ENCODE data around the gene QTRT2.

- no peak for TF ChIP-seq CTCF (conservative IDR thresholded peaks at IDR 0.05; ENCODE audit: low read length)
- no peak for TF ChIP-seq EZH2phosphoT487 (IDR thresholded peaks at IDR 0.05; ENCODE audit: borderline replicate concordance)
These were observed 23.2 kb downstream of the QTRT2 start for GRCh38 chr3:114079761-114080160.
